ENCODE results near the gene TGM5. TPM values are rescaled to one million over a fixed set of nuclear protein-coding genes. Genes with fewer than 3 reads are reported as not detected.

Gene TGM5
- total RNA-seq, 1 donor from 2014 or later, result 0.22 TPM

- no peaks in the 10 kb centered on the region for H3K36me3 Mint-ChIP-seq
- no peak for DNase-seq (ENCODE audit: extremely low spot score, unreplicated experiment)
- no peak overlapping the region for H3K27ac Mint-ChIP-seq
- peaks cover 30% of the 10 kb centered on the region for H3K27me3 Mint-ChIP-seq
- TF ChIP-seq CTCF (conservative IDR thresholded peaks at IDR 0.05), result no peak
- no peak overlapping the region for H3K4me3 Mint-ChIP-seq
- H3K9me3 Mint-ChIP-seq, result no peaks in the 10 kb centered on the region
- H3K4me1 Mint-ChIP-seq (ENCODE audit: unreplicated experiment), result no peaks in the 10 kb centered on the region
These were observed 15.9 kb downstream of the TGM5 start for GRCh38 chr15:43250785-43251184.

- H3K27ac Mint-ChIP-seq, result no peak overlapping the region
- peaks cover 24% of the 10 kb centered on the region for H3K27me3 Mint-ChIP-seq
- H3K4me3 Mint-ChIP-seq, result no peak overlapping the region
- DNase-seq (ENCODE audit: extremely low spot score, unreplicated experiment), result no peak
- no peaks in the 10 kb centered on the region for H3K9me3 Mint-ChIP-seq
- H3K4me1 Mint-ChIP-seq (ENCODE audit: unreplicated experiment), result no peaks in the 10 kb centered on the region
- H3K36me3 Mint-ChIP-seq, result no peaks in the 10 kb centered on the region
- TF ChIP-seq CTCF (conservative IDR thresholded peaks at IDR 0.05), result no peak
These were observed 17.0 kb downstream of the TGM5 start for GRCh38 chr15:43249699-43250203.

DNA sequence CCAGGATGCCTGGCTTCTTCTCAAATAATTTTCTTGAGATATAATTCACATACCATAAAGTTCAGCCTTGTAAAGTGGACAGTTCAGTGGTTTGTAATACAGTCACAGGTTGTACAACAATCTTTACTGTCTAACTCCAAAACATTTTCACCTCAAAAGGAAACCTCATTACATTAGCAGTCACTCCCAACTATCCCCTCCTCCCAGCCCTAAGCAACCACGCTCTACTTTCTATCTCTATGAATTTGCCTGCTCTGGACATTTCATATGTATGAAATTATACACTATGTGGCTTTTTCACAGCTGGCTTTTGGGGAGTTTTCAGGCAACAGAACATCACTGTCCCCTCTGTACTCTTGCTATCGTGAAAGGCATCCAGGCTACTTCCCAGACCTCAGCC, 17.5 kb downstream of the TGM5 start:
- Mint-ChIP-seq H3K27ac (no peak overlapping the region), H3K4me3 (no peak overlapping the region)

DNA sequence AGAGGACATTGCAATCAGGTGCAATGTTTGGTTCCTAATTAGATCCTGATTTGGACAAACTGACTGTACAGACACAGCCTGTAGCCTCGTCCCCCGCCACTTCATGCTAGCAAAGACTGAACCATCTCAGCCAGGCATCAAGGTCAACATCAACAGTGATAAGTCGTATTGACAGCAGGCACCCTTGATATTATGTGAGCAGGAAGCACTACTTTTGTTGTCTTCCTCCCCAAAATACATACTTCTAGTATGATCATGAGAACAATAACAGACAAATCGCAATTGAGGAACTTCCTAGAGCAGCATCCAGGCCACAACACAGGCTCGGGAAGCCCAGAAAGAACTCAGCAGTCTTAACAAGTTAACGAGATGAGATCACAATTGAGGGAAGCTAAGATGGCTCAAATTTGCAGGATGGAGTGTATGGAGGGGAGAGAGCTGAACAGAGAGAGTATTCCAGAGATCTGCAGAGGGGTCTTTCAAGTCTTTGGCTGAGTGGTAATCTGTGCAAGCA, 20.4 kb downstream of the TGM5 start:
- Mint-ChIP-seq H3K36me3 (no peaks in the 10 kb centered on the region), H3K4me1 (ENCODE audit: unreplicated experiment) (no peaks in the 10 kb centered on the region), H3K27ac (no peak overlapping the region), H3K4me3 (no peak overlapping the region), H3K9me3 (peaks cover 7% of the 10 kb centered on the region), H3K27me3 (peaks cover 25% of the 10 kb centered on the region)
- TF ChIP-seq CTCF (conservative IDR thresholded peaks at IDR 0.05), result no peak
- DNase-seq (ENCODE audit: extremely low spot score, unreplicated experiment), result peak; percentile 6

More for the DNA sequence above, 17.5 kb downstream of the TGM5 start:
- no peaks in the 10 kb centered on the region for H3K4me1 Mint-ChIP-seq (ENCODE audit: unreplicated experiment)
- peaks cover 3% of the 10 kb centered on the region for H3K9me3 Mint-ChIP-seq
- DNase-seq (ENCODE audit: extremely low spot score, unreplicated experiment), result no peak
- peaks cover 24% of the 10 kb centered on the region for H3K27me3 Mint-ChIP-seq
- no peaks in the 10 kb centered on the region for H3K36me3 Mint-ChIP-seq
- TF ChIP-seq CTCF (conservative IDR thresholded peaks at IDR 0.05), result no peak

DNA sequence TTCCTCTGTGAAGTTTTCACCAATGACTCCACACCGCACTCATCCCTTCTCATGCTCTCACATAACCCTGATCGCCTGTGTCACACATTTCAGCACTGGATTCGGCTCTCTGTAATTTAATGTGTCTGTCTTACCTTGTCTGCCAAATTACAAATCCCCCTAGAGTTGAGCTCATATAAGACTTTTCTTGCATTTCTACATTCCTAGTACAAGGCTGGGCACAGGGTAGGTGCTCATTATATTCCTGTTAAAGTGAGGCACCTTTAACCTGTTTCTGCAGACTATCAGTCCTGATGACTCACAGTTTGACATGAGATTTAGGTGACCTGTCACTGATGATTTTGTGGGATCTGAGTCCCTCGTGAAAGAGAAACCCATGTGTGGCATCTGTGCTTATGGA, 22.6 kb downstream of the TGM5 start:
- no peak for TF ChIP-seq CTCF (conservative IDR thresholded peaks at IDR 0.05)
- H3K36me3 Mint-ChIP-seq, result no peaks in the 10 kb centered on the region
- H3K4me3 Mint-ChIP-seq, result peak overlapping the region; percentile 67
- H3K27ac Mint-ChIP-seq, result peak overlapping the region; percentile 89
- H3K27me3 Mint-ChIP-seq, result peaks cover 28% of the 10 kb centered on the region
- H3K4me1 Mint-ChIP-seq (ENCODE audit: unreplicated experiment), result no peaks in the 10 kb centered on the region
- peaks cover 7% of the 10 kb centered on the region for H3K9me3 Mint-ChIP-seq
- peak; percentile 15 for DNase-seq (ENCODE audit: extremely low spot score, unreplicated experiment)

Measured in type B pancreatic cell (in vitro differentiated cells).